PC-3 (cell line): ENCODE data around the gene FAM149A. TPM values are rescaled to one million over a fixed set of nuclear protein-coding genes. Genes with fewer than 3 reads are reported as not detected.

Experiments
- ATAC-seq: fragments of 200-7000 bp; cut with Tn5 transposase; 2 replicates; pipeline ENCODE4 v1.9.1; 2020; ENCODE audit warnings: mild to moderate bottlenecking, moderate library complexity
- BruUV-seq: library from RNA; stranded (reverse); fragments of 400-500 nt; replicated peaks from 2 replicates; lab custom pipeline; 2021; lab: Mats Ljungman, UMichigan
- CTCF ChIA-PET: fragments of 300-600 bp; sonication (Branson Sonifier 250); formaldehyde crosslinking; loops from one replicate; lab custom pipeline; 2022; ENCODE audit warnings: antibody characterized with exemption; lab: Charles Lee
- POLR2A ChIA-PET: fragments of 300-600 bp; sonication (Branson Sonifier 250); formaldehyde crosslinking; loops from one replicate; lab custom pipeline; 2022; ENCODE audit warnings: antibody characterized with exemption; ENCODE audit not compliant: unreplicated experiment; lab: Charles Lee
- DNase-seq: peaks from one replicate; pipeline ENCODE4 v3.0.0-alpha.2; 2015
- H2AFZ ChIP-seq: fragments of 300-600 bp; sonication (generic); 2 replicates; pipeline ENCODE4 v1.6.0; 2016; ENCODE audit warnings: antibody characterized with exemption, low read length
- H3F3A ChIP-seq: fragments of 300-600 bp; sonication (generic); one replicate; pipeline ENCODE4 v1.6.0; 2017; ENCODE audit warnings: antibody characterized with exemption, low read length, control low read depth, mild to moderate bottlenecking; ENCODE audit not compliant: unreplicated experiment
- H3K27ac ChIP-seq: fragments of 300-600 bp; sonication (generic); 2 replicates; pipeline ENCODE4 v1.5.1; 2016; ENCODE audit warnings: mild to moderate bottlenecking, low read length
- H3K27me3 ChIP-seq: fragments of 300-600 bp; sonication (generic); 2 replicates; pipeline ENCODE4 v1.6.1; 2016; ENCODE audit warnings: low read length, mixed read lengths
- H3K36me3 ChIP-seq: fragments of 300-600 bp; sonication (generic); 2 replicates; pipeline ENCODE4 v1.6.1; 2016; ENCODE audit warnings: low read depth, mixed run types, low read length, mixed read lengths
- H3K4me1 ChIP-seq: fragments of 300-600 bp; sonication (generic); 2 replicates; pipeline ENCODE4 v1.5.1; 2016; ENCODE audit warnings: low read length; ENCODE audit not compliant: insufficient read depth
- H3K4me2 ChIP-seq: fragments of 300-600 bp; sonication (generic); 2 replicates; pipeline ENCODE4 v1.6.0; 2016; ENCODE audit warnings: low read length
- H3K4me3 ChIP-seq: fragments of 300-600 bp; sonication (generic); 2 replicates; pipeline ENCODE4 v1.5.1; 2016; ENCODE audit warnings: mild to moderate bottlenecking, low read length, mixed read lengths
- H3K79me2 ChIP-seq: fragments of 300-600 bp; sonication (generic); 2 replicates; pipeline ENCODE4 v1.6.1; 2017; ENCODE audit warnings: low read length, mixed read lengths
- H3K9ac ChIP-seq: fragments of 300-600 bp; sonication (generic); 2 replicates; pipeline ENCODE4 v1.6.0; 2016; ENCODE audit warnings: mild to moderate bottlenecking, low read length
- H3K9me2 ChIP-seq: fragments of 300-600 bp; sonication (generic); replicated peaks from 2 replicates; pipeline ENCODE4 v1.6.1; 2016; ENCODE audit warnings: mixed run types, low read length, mixed read lengths
- H3K9me3 ChIP-seq: fragments of 300-600 bp; sonication (generic); 2 replicates; pipeline ENCODE4 v1.6.1; 2016; ENCODE audit warnings: low read length, mixed read lengths
- H4K20me1 ChIP-seq: fragments of 300-600 bp; sonication (generic); 2 replicates; pipeline ENCODE4 v1.6.1; 2016; ENCODE audit warnings: low read length, mixed read lengths
- EZH2 ChIP-seq: fragments of 300-600 bp; sonication (generic); IDR thresholded peaks from one replicate; pipeline ENCODE4 v1.6.1; 2017; ENCODE audit warnings: antibody characterized with exemption, mild to moderate bottlenecking, low read length; ENCODE audit not compliant: unreplicated experiment
- EZH2phosphoT487 ChIP-seq: fragments of 300-600 bp; sonication (generic); IDR thresholded peaks from 2 replicates; pipeline ENCODE4 v1.6.1; 2018; ENCODE audit warnings: mild to moderate bottlenecking, antibody characterized with exemption, low read length, borderline replicate concordance
- intact Hi-C: fragments of 100-400 bp; cut with micrococcal nuclease; formaldehyde crosslinking; loops from 2 replicates; pipeline ENCODE4 v1.9.0; 2023
- total RNA-seq: library from RNA; depleted of rRNA; stranded (reverse); fragments of >200 nt; gene quantifications from 2 replicates; pipeline ENCODE4 v1.2.3, GENCODE V29; 2014
- TF ChIP-seq, protein P1 (sequence below): fragments of 300-600 bp; sonication (generic); conservative IDR thresholded peaks from 2 replicates; pipeline ENCODE4 v1.5.1; 2017; ENCODE audit warnings: antibody characterized with exemption, low read depth, mild to moderate bottlenecking, low read length

The FAM149A gene
- total RNA-seq, 1 experiment from 2014 or later: 0.22 TPM

- Histone ChIP-seq H3K4me2 (no peak overlapping the region), H3K79me2 (no peaks in the 10 kb centered on the region), H3K36me3 (no peaks in the 10 kb centered on the region), H3K27ac (no peak overlapping the region), H3F3A (no peaks in the 10 kb centered on the region), H3K27me3 (peaks cover 7% of the 10 kb centered on the region; the same call in 1 of the 2 replicates), H3K4me3 (no peak overlapping the region), H3K9me3 (no peaks in the 10 kb centered on the region), H2AFZ (no peak overlapping the region), H3K9ac (no peak overlapping the region), H4K20me1 (no peaks in the 10 kb centered on the region), H3K9me2 (no peaks in the 10 kb centered on the region), H3K4me1 (no peaks in the 10 kb centered on the region)
- BruUV-seq: no TSS peak
- intact Hi-C loops: no loop called here
- TF ChIP-seq EZH2phosphoT487 (no peak), EZH2 (no peak)
- TF ChIP-seq, protein P1, sequence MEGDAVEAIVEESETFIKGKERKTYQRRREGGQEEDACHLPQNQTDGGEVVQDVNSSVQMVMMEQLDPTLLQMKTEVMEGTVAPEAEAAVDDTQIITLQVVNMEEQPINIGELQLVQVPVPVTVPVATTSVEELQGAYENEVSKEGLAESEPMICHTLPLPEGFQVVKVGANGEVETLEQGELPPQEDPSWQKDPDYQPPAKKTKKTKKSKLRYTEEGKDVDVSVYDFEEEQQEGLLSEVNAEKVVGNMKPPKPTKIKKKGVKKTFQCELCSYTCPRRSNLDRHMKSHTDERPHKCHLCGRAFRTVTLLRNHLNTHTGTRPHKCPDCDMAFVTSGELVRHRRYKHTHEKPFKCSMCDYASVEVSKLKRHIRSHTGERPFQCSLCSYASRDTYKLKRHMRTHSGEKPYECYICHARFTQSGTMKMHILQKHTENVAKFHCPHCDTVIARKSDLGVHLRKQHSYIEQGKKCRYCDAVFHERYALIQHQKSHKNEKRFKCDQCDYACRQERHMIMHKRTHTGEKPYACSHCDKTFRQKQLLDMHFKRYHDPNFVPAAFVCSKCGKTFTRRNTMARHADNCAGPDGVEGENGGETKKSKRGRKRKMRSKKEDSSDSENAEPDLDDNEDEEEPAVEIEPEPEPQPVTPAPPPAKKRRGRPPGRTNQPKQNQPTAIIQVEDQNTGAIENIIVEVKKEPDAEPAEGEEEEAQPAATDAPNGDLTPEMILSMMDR: no peak
- POLR2A ChIA-PET: no interaction called here
- ATAC-seq (no peak), DNase-seq (no peak)
- CTCF ChIA-PET: no interaction called here
Measured at GRCh38 chr4:186159613-186160012, 55.1 kb downstream of the FAM149A start.

- ATAC-seq: no peak
- intact Hi-C loops: no loop called here
Measured at GRCh38 chr4:186161138-186161537, 56.6 kb downstream of the FAM149A start.

DNA sequence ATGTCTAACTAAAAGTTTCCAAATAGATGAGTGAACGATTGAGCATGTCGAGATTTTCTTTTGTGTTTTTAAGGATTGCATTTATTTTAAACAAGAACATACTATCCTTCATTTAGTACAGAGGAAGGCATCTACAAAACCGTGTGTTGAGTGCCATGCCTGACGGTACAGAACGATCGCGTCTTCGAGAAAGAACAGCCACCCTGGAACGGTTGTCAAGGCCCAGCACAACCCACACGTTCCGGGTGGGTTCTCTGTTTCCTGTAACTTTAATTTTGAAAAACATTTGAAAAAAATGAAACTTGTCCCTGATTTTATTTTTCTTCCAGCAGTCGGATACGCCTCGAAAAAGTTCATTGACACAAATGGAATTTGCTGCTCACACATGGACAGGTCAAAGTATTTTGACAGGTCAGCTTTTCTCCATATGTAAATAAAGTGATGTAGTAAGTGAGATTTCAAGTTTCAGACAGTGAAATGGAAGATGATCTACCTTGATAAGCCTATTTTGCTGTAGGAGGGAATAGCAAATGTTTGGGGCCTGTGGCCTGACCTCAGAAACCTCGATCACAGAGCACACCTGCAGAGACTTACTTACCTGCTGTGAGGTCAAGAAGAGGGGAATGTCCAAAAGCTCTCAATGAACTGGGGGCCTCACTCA is 62.5 kb downstream of the FAM149A start:
- H3K9me2 ChIP-seq: no peaks in the 10 kb centered on the region
- H3K27ac ChIP-seq: no peak overlapping the region
- no peaks in the 10 kb centered on the region for H3K36me3 ChIP-seq
- DNase-seq (no peak), ATAC-seq (no peak)
- no peak overlapping the region for H2AFZ ChIP-seq
- no peaks in the 10 kb centered on the region for H3K4me1 ChIP-seq
- H3K27me3 ChIP-seq: peaks cover 16% of the 10 kb centered on the region
- no peak overlapping the region for H3K4me3 ChIP-seq
- no peak overlapping the region for H3K9ac ChIP-seq
- H3F3A ChIP-seq: no peaks in the 10 kb centered on the region
- ChIA-PET POLR2A (no interaction called here), CTCF (no interaction called here)
- no peaks in the 10 kb centered on the region for H3K9me3 ChIP-seq
- TF ChIP-seq, protein P1: no peak
- no peak for TF ChIP-seq EZH2
- TF ChIP-seq EZH2phosphoT487: no peak
- H3K79me2 ChIP-seq: no peaks in the 10 kb centered on the region
- BruUV-seq: no TSS peak
- no peaks in the 10 kb centered on the region for H4K20me1 ChIP-seq
- H3K4me2 ChIP-seq: no peak overlapping the region
- intact Hi-C loops: no loop called here

More at GRCh38 chr4:186161138-186161537, 56.6 kb downstream of the FAM149A start:
- Histone ChIP-seq H3K79me2 (no peaks in the 10 kb centered on the region), H3K9me2 (no peaks in the 10 kb centered on the region), H3K4me3 (no peak overlapping the region), H3K36me3 (no peaks in the 10 kb centered on the region), H3K4me1 (no peaks in the 10 kb centered on the region), H3K4me2 (no peak overlapping the region), H3K27ac (no peak overlapping the region), H3K27me3 (peaks cover 16% of the 10 kb centered on the region), H3K9me3 (no peaks in the 10 kb centered on the region), H4K20me1 (no peaks in the 10 kb centered on the region), H3F3A (no peaks in the 10 kb centered on the region), H2AFZ (no peak overlapping the region), H3K9ac (no peak overlapping the region)
- ChIA-PET CTCF (no interaction called here), POLR2A (no interaction called here)
- no peak for DNase-seq
- no TSS peak for BruUV-seq
- no peak for TF ChIP-seq EZH2
- no peak for TF ChIP-seq EZH2phosphoT487
- TF ChIP-seq, protein P1: no peak
